MCF 10A (cell line): ENCODE results near the gene CCDC57. TPM values are rescaled to one million over a fixed set of nuclear protein-coding genes. Genes with fewer than 3 reads are reported as not detected.
"Not testable (repeated sequence)": the region's sequence is repeated elsewhere in the genome, so short reads cannot be mapped to it uniquely, and the experiment has no call there.

ENCODE experiments used
- BruUV-seq: library from RNA; stranded (reverse); fragments of 400-500 nt; replicated peaks from 2 replicates; lab custom pipeline; 2021; lab: Mats Ljungman, UMichigan
- CTCF ChIA-PET: fragments of 300-600 bp; sonication (Branson Sonifier 250); formaldehyde crosslinking; extraction: SDS; loops from one replicate; lab custom pipeline; 2021; ENCODE audit warnings: antibody characterized with exemption, inconsistent platforms; lab: Yijun Ruan, JAX
- POLR2A ChIA-PET: fragments of 300-600, 350-650 bp; sonication (Branson Sonifier 250); formaldehyde crosslinking; extraction: SDS; loops from one replicate; lab custom pipeline; 2020; ENCODE audit warnings: antibody characterized with exemption, inconsistent platforms; lab: Yijun Ruan, JAX
- DNase-seq: peaks from one replicate; pipeline ENCODE4 v3.0.0-alpha.2; 2018; ENCODE audit not compliant: unreplicated experiment
- H3K27ac Mint-ChIP-seq: one replicate; pipeline ENCODE4 v1.8.0; 2022; ENCODE audit warnings: mild to moderate bottlenecking, low read depth, mixed read lengths; ENCODE audit not compliant: unreplicated experiment
- H3K27me3 Mint-ChIP-seq: one replicate; pipeline ENCODE4 v1.8.0; 2022; ENCODE audit warnings: mixed read lengths; ENCODE audit not compliant: insufficient read depth, unreplicated experiment
- H3K36me3 Mint-ChIP-seq: one replicate; pipeline ENCODE4 v1.8.0; 2022; ENCODE audit warnings: mild to moderate bottlenecking, moderate library complexity, mixed read lengths; ENCODE audit not compliant: insufficient read depth, unreplicated experiment
- H3K4me1 Mint-ChIP-seq: one replicate; pipeline ENCODE4 v1.8.0; 2022; ENCODE audit warnings: mixed read lengths; ENCODE audit not compliant: insufficient read depth, unreplicated experiment
- H3K4me3 Mint-ChIP-seq: one replicate; pipeline ENCODE4 v1.8.0; 2022; ENCODE audit warnings: mild to moderate bottlenecking, moderate library complexity, mixed read lengths; ENCODE audit not compliant: unreplicated experiment
- H3K9me3 Mint-ChIP-seq: one replicate; pipeline ENCODE4 v1.8.0; 2022; ENCODE audit warnings: mixed read lengths; ENCODE audit not compliant: unreplicated experiment
- intact Hi-C: fragments of 100-400 bp; cut with micrococcal nuclease; formaldehyde crosslinking; loops from 2 replicates; pipeline ENCODE4 v1.14.1; 2022
- total RNA-seq: library from RNA; stranded (reverse); gene quantifications from 2 replicates; pipeline ENCODE4 v1.2.3, GENCODE V29; 2022
- TF ChIP-seq, protein P1 (sequence below): fragments of 200-600 bp; IDR thresholded peaks from one replicate; pipeline ENCODE4 v1.8.0; 2022; ENCODE audit warnings: antibody characterized with exemption, mild to moderate bottlenecking; ENCODE audit not compliant: unreplicated experiment

Gene CCDC57
- total RNA-seq, 1 experiment from 2014 or later, result 86.8 TPM

DNA sequence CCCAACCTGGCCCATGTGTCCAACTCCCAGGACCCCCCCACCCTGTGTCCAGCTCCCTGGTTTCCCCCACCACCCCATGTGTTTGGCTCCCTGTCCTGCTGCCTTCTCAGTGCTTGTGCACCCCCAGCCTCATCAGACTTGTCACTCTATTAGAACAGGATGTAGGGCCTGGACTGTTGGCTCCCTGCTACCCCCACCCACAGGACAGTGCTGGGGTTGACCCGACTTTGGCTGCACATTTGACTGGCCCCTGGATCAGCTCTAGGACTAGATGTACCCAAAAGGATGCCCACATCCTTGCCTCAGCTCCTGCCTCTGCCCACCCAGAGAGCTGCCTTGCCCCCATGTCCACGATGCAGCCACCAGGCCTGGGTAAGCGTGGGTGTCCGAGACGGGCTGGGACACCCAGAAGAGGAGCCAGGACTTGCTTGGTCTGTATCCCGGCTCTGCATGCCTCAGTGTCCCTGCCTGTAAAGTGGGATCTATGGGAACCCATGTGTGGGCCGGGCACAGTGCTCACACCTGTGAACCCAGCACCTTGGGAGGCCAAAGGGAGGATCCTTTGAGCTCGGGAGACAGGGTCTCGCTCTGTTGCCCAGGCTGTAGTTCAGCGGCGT is 1.5 kb upstream of the CCDC57 start:
- DNase-seq, result no peak
- POLR2A ChIA-PET, result interaction anchor here (0.7 to 5.1 kb wide), 5 partner anchors 8 to 83 kb away, joined by 3 to 21 read pairs (median 14); partner anchors contain the start of gene SLC16A3
- Mint-ChIP-seq H3K27me3 (no peaks in the 10 kb centered on the region), H3K4me3 (peak overlapping the region; percentile 72), H3K27ac (peak overlapping the region; percentile 57), H3K9me3 (no peaks in the 10 kb centered on the region), H3K36me3 (peaks cover 6% of the 10 kb centered on the region), H3K4me1 (peaks cover 30% of the 10 kb centered on the region)
- intact Hi-C loops, result no loop called here
- CTCF ChIA-PET, result interaction anchor here (1.6 kb wide), 1 partner anchor 8 kb away, joined by 4 read pairs; no protein-coding TSS in a partner anchor
- BruUV-seq, result no TSS peak
- TF ChIP-seq, protein P1, sequence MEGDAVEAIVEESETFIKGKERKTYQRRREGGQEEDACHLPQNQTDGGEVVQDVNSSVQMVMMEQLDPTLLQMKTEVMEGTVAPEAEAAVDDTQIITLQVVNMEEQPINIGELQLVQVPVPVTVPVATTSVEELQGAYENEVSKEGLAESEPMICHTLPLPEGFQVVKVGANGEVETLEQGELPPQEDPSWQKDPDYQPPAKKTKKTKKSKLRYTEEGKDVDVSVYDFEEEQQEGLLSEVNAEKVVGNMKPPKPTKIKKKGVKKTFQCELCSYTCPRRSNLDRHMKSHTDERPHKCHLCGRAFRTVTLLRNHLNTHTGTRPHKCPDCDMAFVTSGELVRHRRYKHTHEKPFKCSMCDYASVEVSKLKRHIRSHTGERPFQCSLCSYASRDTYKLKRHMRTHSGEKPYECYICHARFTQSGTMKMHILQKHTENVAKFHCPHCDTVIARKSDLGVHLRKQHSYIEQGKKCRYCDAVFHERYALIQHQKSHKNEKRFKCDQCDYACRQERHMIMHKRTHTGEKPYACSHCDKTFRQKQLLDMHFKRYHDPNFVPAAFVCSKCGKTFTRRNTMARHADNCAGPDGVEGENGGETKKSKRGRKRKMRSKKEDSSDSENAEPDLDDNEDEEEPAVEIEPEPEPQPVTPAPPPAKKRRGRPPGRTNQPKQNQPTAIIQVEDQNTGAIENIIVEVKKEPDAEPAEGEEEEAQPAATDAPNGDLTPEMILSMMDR, result no peak

DNA sequence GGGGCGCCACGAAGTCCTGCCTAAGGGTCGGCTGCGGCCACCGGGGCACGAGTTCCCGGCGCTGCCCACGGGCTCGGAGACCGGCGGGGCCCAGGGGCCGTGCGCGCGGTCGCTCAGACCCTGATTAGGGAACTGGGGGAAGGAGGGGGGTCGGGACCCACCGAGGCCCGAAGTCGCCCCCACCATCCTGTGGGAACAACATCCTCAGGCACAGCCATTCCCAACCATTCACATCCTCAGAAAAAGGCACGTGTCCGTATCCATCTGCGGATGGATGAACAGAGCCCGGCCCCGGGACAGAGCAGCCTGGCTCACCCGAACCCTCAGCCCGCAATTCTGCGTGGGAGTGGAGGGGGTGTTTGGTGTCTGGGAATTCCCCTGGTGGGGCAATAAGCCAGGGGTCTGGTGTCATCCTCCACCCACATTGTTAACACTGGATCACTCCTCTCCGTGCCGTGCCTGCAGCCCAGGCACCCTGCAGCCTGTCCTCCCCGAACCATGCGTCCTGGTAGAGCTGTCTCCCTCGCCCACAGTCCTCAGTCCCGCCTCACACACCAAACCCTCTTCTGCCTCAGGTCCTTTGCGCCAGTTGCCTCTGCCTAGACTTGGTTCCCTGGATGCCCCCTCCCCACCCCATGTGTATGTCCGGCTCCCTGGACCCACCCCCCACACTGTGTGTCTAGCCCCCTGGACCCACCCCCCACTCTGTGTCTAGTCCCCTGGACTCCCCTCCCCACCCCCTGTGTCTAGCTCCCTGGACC is 789 bp upstream of the CCDC57 start:
- POLR2A ChIA-PET, result interaction anchor here (0.7 to 5.1 kb wide), 5 partner anchors 16 to 317 kb away, joined by 4 to 21 read pairs (median 14); partner anchors contain the start of gene SLC16A3
- CTCF ChIA-PET, result no interaction called here
- peaks cover 25% of the 10 kb centered on the region for H3K4me1 Mint-ChIP-seq
- DNase-seq, result peak; percentile 79
- H3K27me3 Mint-ChIP-seq, result no peaks in the 10 kb centered on the region
- H3K9me3 Mint-ChIP-seq, result no peaks in the 10 kb centered on the region
- H3K27ac Mint-ChIP-seq, result peak overlapping the region; percentile 57
- H3K4me3 Mint-ChIP-seq, result peak overlapping the region; percentile 72
- TSS peak; percentile 32 for BruUV-seq
- H3K36me3 Mint-ChIP-seq, result peaks cover 6% of the 10 kb centered on the region
- TF ChIP-seq, protein P1, result no peak
- intact Hi-C loops, result no loop called here

DNA sequence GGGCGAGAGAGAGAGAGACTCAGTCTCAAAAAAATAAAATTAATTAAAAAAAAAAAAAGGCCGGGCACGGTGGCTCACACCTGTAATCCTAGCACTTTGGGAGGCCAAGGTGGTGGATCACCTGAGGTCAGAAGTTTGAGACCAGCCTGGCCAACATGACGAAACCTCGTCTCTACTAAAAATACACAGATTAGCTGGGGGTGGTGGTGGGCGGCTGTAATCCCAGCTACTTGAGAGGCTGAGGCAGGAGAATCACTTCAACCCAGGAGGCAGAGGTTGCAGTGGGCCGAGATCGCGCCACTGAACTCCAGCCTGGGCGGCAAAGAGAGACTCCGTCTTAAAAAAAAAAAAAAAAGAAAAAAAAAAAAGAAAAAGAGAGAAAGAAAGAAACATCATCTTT is 2.0 kb downstream of the CCDC57 start:
- CTCF ChIA-PET, POLR2A ChIA-PET, H3K27ac Mint-ChIP-seq, H3K4me3 Mint-ChIP-seq, BruUV-seq, H3K27me3 Mint-ChIP-seq, DNase-seq, intact Hi-C loops, H3K9me3 Mint-ChIP-seq: not testable (repeated sequence)
- Mint-ChIP-seq H3K36me3 (peaks cover 15% of the 10 kb centered on the region), H3K4me1 (peaks cover 29% of the 10 kb centered on the region)

DNA sequence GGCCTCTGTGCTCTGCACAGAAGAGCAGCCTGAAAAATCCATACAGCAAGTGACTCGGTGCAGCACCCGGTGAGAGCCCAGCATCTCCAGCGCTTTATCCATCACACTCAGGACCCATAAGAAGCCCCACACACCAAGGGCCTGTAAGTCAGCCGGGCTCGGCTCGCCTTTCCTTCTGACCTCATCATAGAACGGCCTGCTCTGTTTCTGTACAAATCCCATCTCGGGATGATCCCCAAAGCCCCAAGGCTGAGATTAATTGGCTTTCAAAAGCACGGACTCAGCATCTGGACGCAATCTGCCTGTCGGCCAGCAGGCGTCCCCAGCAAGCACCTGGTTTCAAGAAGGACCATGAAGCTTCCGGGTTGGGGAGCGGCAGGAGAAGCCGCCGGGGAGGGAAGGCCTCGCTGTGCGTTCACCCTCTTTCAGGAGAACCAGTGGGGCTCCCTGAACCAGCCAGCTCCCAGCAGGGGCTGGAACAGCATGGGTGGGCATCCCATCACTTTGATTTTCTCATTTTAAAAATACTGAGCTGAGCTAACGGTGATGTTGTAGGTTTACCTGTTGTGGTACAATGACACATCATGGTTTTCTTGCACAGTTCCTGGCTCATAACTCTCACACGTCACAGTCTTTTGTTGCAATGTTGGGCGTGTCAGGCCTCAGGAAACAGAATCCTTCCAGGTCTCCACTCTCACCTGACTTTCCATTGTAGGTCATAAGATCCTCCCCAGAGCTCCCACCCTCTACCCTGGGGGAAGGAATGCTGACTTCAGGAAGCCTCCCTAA is 6.7 kb downstream of the CCDC57 start:
- Mint-ChIP-seq H3K36me3 (peaks cover 21% of the 10 kb centered on the region), H3K27me3 (no peaks in the 10 kb centered on the region), H3K4me1 (peaks cover 27% of the 10 kb centered on the region), H3K9me3 (no peaks in the 10 kb centered on the region), H3K4me3 (peak overlapping the region; percentile 64), H3K27ac (peak overlapping the region; percentile 97)
- DNase-seq, result peak; percentile 96
- ChIA-PET CTCF (interaction anchor here (0.6 to 2.7 kb wide), 17 partner anchors 8 to 887 kb away, joined by 3 to 15 read pairs (median 3); partner anchors contain the start of gene SLC16A3), POLR2A (interaction anchor here (0.6 to 4.1 kb wide), 26 partner anchors 8 to 336 kb away, joined by 3 to 54 read pairs (median 4); partner anchors contain the start of genes CSNK1D, DCXR, FASN and FOXK2)
- intact Hi-C loops, result loop anchor here (1.0 to 5.0 kb wide), 2 partner anchors 23 to 36 kb away; partner anchors contain the start of gene SLC16A3
- TF ChIP-seq, protein P1, result peak; percentile 80
- TSS peak; percentile 21 for BruUV-seq
